ENCODE data around the gene SLC15A3.
A peak's percentile ranks its signal among the peaks of the same experiment; 100 is the strongest.

The SLC15A3 gene

DNA sequence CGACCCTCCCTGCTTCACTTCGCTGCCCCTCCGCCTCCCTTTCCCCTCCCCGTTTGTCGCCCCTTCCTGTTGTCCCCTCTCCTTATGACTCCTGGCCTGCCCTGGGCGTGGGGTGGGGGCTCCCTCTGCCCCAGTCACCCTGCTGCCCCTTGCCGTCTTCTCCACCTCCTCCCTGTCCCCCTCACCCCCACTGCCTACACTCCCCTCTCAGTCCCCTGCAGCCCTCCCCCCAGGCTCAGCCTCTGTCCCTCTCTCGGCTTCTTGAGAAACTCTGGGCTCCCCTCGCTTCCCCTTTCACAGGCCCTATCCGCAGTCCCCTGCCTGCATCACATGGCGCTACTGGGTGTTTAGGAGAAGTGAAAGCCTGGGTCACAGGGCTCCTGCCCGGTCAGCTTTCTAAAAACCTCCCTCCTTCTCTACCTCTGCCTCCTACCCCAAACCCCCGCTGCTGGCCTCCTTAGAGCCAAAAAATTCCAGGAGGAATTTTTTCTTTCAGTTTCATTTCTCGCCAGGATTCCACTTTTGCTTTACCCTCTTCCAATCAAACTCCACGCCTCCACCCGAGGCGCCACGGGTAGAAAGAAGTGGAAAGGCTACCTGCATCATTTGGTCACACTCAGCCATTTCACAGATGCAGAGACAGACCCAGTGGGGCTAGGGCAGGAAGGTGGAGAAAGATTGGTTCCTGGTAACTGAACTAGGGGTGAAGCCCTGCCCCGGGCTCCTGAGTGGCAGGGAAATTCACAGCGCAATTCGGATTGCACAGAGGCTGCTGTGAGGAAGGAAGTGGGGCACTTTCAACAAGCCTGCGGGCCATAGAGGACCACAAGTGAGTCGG lies at the start of gene SLC15A3:
Gene SLC15A3, minus strand, starts transcription at position 273 of the 838 bp plus-strand sequence. CDS start 625 bp downstream, outside the sequence.
- peak within 1 kb of the TSS; percentile 94 to 98 for H3K4me3 Mint-ChIP-seq
- H3K27me3 Mint-ChIP-seq: no peaks in the 10 kb centered on the region
- H3K9me3 Mint-ChIP-seq: no peaks in the 10 kb centered on the region
- peaks cover 38 to 71% of the 10 kb centered on the region in 2 donors for H3K4me1 Mint-ChIP-seq
- H3K36me3 Mint-ChIP-seq: peaks cover 15 to 17% of the 10 kb centered on the region in 2 donors
- ATAC-seq (replicated peaks) (peak; percentile 84 to 91), DNase-seq (peak; percentile 89)
- peak within 1 kb of the TSS; percentile 98 for H3K27ac Mint-ChIP-seq

- ATAC-seq (replicated peaks) (no peak), DNase-seq (no peak)
- Mint-ChIP-seq H3K27me3 (no peaks in the 10 kb centered on the region), H3K9me3 (no peaks in the 10 kb centered on the region), H3K4me3 (no peak overlapping the region), H3K27ac (no peak overlapping the region), H3K4me1 (peaks cover 6 to 11% of the 10 kb centered on the region in 2 donors), H3K36me3 (peaks cover 23 to 53% of the 10 kb centered on the region in 2 donors)
These were observed 48.5 kb upstream of the SLC15A3 start for GRCh38 chr11:61000426-61000825.

GRCh38 chr11:60996381-60997138 lies 44.6 kb upstream of the SLC15A3 start:
- H3K9me3 Mint-ChIP-seq: no peaks in the 10 kb centered on the region
- peaks cover 17 to 41% of the 10 kb centered on the region in 2 donors for H3K36me3 Mint-ChIP-seq
- H3K27ac Mint-ChIP-seq: peak overlapping the region; percentile 37
- H3K4me1 Mint-ChIP-seq: peaks cover 6 to 9% of the 10 kb centered on the region in 2 donors
- ATAC-seq (replicated peaks) (no peak), DNase-seq (no peak)
- H3K27me3 Mint-ChIP-seq: no peaks in the 10 kb centered on the region
- no peak overlapping the region for H3K4me3 Mint-ChIP-seq

DNA sequence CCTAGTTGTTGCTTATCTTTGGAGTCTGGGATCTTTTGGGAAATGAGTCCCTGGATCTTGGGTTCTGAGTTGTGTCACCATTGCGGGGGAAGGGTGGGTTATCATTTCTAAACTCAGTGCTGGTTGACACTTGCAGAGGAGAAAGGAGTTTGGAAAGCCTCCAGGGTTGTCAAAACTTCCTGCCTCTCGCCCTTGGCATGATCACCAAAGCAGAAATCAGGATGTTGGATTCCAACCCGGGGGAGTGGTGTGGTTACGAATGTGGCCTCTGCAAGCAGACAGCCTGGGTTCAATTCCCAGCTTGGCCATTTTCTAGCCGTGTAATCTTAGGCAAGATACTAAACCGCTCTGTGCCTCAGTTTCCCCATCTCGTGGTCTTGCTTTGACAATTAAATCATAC lies 43.8 kb upstream of the SLC15A3 start:
- Mint-ChIP-seq H3K36me3 (peaks cover 17 to 38% of the 10 kb centered on the region in 2 donors), H3K27me3 (no peaks in the 10 kb centered on the region), H3K4me3 (no peak overlapping the region), H3K9me3 (no peaks in the 10 kb centered on the region), H3K4me1 (peaks cover 6 to 9% of the 10 kb centered on the region in 2 donors), H3K27ac (no peak overlapping the region)
- DNase-seq: no peak
- no peak for ATAC-seq (replicated peaks)

DNA sequence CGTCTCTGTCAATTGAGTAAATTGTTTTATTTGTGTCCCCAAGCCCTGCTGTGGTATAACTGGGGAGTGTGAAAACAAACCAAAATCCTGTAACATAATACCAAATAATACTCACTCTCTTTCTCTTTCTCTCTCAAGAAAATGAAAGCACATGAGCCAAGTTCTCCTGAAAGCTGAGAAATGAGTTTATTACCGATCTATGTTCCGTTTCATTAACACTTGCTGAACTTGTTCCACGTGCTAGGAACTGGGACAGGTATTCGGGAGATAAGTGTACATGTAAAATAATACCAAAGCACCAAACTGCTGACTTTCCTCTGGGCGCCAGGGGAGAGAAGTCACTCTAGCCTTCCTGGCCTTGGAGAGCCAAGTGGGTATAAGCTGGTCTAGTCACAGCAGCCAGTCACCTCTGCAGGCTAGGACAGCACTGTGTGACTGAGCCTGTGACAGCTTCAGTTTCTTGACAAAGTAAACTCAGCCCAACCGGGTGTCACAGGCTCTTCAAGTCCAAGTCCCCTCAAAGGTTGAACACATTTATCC lies 42.6 kb upstream of the SLC15A3 start:
- peaks cover 12 to 35% of the 10 kb centered on the region in 2 donors for H3K36me3 Mint-ChIP-seq
- no peaks in the 10 kb centered on the region for H3K27me3 Mint-ChIP-seq
- H3K9me3 Mint-ChIP-seq: no peaks in the 10 kb centered on the region
- no peak overlapping the region for H3K4me3 Mint-ChIP-seq
- DNase-seq (no peak), ATAC-seq (replicated peaks) (no peak)
- peaks cover 7 to 10% of the 10 kb centered on the region in 2 donors for H3K4me1 Mint-ChIP-seq
- no peak overlapping the region for H3K27ac Mint-ChIP-seq

DNA sequence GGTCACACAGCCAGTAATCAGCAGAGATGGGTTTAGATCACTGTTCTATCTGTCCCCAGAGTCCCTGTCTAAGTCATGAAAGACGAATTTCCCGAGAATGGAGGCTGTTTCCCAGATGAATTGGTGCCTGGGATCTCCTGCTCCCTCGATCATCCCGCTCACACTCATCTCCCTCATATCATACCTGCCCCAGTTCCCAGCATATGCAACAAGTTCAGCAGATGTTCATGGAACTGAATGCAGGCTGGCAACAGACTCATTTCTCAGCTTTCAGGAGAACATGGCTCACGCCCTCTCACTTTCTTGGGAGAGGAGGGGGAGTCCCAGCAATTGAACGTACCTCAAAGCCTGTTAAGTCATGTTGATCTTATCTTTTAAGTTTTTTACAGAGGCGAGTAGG lies 41.6 kb upstream of the SLC15A3 start:
- DNase-seq (no peak), ATAC-seq (replicated peaks) (no peak)
- H3K4me3 Mint-ChIP-seq: no peak overlapping the region
- no peak overlapping the region for H3K27ac Mint-ChIP-seq
- H3K9me3 Mint-ChIP-seq: no peaks in the 10 kb centered on the region
- peaks cover 12 to 31% of the 10 kb centered on the region in 2 donors for H3K36me3 Mint-ChIP-seq
- H3K4me1 Mint-ChIP-seq: peaks cover 17% of the 10 kb centered on the region in 2 donors
- H3K27me3 Mint-ChIP-seq: no peaks in the 10 kb centered on the region

DNA sequence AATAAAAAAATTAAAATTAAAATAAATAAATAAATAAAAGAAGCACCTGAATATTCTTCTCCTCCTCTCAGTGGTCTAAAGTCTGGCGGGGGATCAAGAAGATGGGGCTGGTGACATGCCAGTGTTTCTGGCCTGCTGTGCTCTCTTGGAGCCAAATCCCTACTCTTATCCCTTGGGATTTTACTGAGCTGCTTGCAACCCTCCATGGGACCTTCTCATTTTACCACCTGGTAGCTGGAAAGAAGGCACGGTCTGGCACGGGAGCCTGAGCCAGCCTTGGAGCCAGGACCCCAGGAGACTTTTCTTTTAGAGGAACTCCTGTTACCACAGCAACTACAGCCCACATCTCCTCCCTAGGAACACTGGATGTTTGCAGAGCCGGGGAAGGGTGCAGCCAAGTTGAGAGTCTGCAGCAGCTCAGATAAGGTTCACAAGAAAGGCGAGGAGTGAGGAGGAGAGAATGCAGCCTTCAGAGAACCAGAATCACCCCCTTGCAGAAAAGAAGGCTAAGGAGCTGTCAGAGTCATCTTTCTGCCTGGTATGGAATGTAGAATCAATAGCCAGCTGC lies 41.0 kb upstream of the SLC15A3 start:
- Mint-ChIP-seq H3K27me3 (no peaks in the 10 kb centered on the region), H3K4me3 (no peak overlapping the region), H3K36me3 (peaks cover 12 to 31% of the 10 kb centered on the region in 2 donors), H3K4me1 (peaks cover 17 to 19% of the 10 kb centered on the region in 2 donors), H3K9me3 (no peaks in the 10 kb centered on the region), H3K27ac (peak overlapping the region; percentile 3)
- no peak for ATAC-seq (replicated peaks)
- DNase-seq: no peak

- no peak for ATAC-seq (replicated peaks)
- peaks cover 10 to 29% of the 10 kb centered on the region in 2 donors for H3K36me3 Mint-ChIP-seq
- DNase-seq: no peak
- H3K4me3 Mint-ChIP-seq: no peak overlapping the region
- no peaks in the 10 kb centered on the region for H3K9me3 Mint-ChIP-seq
- peaks cover 20 to 23% of the 10 kb centered on the region in 2 donors for H3K4me1 Mint-ChIP-seq
- no peaks in the 10 kb centered on the region for H3K27me3 Mint-ChIP-seq
- no peak overlapping the region for H3K27ac Mint-ChIP-seq
These were observed 39.5 kb upstream of the SLC15A3 start for GRCh38 chr11:60991457-60991856.

DNA sequence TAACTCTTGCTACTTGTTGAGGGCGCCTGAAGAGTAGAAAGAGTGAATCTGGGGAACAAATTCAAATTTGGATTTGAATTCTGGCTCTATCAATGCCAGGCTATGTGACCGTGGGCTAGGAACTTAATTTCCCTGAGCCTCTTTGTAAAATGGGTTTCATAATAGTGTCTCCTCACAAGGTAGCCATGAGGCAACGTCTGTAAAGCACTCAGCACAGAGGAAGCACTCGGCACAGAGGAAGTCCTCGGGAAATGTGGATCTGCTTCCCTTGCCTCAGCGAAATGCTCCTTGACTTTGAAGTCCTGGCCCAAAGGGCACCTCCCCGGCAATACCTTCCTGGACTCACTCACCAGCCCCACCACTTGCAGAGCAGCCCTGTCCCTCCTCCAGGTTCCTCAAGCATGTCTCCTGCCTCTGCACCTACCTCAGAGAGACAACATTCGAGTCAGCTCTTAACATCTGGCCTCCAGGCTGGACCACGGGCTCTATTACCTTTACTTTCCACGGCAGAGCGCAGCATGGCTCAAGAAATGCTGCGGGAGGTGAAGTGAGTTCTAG lies 37.2 kb upstream of the SLC15A3 start:
- Mint-ChIP-seq H3K27me3 (no peaks in the 10 kb centered on the region), H3K4me3 (no peak overlapping the region), H3K36me3 (peaks cover 6 to 21% of the 10 kb centered on the region in 2 donors), H3K9me3 (no peaks in the 10 kb centered on the region), H3K27ac (peak overlapping the region; percentile 80), H3K4me1 (peaks cover 31 to 34% of the 10 kb centered on the region in 2 donors)
- ATAC-seq (replicated peaks) (peak; percentile 88 to 89), DNase-seq (no peak)

GRCh38 chr11:60988658-60989057 lies 36.7 kb upstream of the SLC15A3 start:
- Mint-ChIP-seq H3K4me1 (peaks cover 31 to 32% of the 10 kb centered on the region in 2 donors), H3K27ac (no peak overlapping the region), H3K36me3 (peaks cover 6 to 17% of the 10 kb centered on the region in 2 donors), H3K27me3 (no peaks in the 10 kb centered on the region), H3K4me3 (no peak overlapping the region), H3K9me3 (no peaks in the 10 kb centered on the region)
- ATAC-seq (replicated peaks) (no peak), DNase-seq (no peak)

DNA sequence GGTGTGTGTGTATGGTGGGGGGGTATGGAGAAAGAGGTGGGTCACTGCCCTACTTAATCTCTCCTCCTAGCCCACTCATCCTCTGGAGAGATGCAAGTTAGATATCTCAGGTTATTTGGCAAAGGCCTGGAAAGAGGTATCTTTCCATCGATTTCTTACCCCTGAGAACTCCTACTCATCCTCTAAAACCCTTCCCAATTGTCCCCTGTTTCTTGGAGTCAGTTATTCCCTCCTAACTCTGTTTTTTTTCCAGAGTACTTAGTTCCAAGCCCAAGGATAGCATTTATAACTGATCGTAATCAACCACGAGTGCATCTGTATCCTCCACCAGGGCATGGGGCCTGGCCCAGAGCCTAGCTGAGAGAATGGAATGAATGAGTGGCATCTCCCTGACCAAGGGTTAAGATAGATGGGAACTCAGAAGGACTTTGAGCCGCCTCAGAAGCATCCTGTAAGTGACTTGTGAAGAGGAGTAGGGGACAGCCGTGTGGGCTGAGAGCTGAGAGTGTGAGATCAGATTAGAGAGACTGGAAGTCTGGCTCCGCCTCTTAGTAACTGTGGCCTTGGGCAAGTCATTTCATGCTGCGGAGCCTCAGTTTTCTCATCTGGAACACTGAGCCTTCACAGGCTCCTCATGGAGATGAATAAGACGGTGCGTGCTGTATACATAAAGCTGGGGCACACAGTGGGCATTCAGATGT lies 35.8 kb upstream of the SLC15A3 start:
- no peak for ATAC-seq (replicated peaks)
- Mint-ChIP-seq H3K27ac (no peak overlapping the region), H3K9me3 (no peaks in the 10 kb centered on the region), H3K36me3 (peaks cover 3 to 9% of the 10 kb centered on the region in 2 donors), H3K4me1 (peaks cover 27 to 32% of the 10 kb centered on the region in 2 donors), H3K27me3 (no peaks in the 10 kb centered on the region), H3K4me3 (no peak overlapping the region)
- no peak for DNase-seq

DNA sequence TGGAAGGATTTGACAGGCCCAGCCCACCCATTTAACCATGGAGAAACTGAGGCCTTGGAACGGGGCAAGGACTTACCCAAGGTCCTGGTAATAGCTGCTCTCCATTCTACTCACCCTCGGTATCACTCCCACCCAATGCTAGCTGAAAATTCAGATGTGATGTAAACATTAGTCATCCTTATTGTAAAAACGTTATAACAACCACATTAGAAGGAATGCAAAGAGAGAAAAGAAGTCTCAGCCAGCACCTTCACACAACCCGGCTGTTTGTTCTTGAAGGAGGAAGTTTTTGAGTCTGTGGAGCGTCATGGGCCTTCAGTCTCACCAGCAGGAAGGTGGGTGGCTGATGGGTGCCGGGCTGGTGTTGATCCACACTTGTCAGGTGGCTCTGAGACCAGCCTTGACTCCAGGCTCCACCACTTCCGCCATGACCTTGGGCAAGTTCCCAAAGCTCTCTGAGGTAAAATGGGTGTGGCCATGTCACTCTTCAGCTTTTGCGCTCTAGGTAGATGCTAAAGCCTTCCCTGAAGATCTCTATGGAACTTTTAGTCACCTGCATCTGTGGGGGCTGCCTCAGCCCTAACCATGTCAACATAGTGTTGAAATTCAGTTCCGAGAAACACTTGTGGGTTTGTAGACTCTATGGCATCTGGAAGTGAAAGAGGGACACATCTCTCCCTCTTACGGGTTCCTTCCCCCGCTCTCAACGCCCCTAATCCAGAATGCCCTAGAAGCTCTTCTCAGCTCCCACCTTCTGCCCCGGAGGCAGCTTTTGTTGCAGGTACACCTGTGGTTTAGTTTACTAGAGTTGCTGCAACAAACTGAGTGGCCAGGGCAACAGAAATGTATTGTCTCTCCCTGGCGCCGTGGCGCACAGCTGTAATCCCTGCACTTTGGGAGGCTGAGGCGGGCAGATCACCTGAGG lies 34.3 kb upstream of the SLC15A3 start:
- Mint-ChIP-seq H3K4me3 (no peak overlapping the region), H3K9me3 (no peaks in the 10 kb centered on the region), H3K36me3 (peaks cover 3 to 9% of the 10 kb centered on the region in 2 donors), H3K27me3 (no peaks in the 10 kb centered on the region), H3K4me1 (peaks cover 26 to 32% of the 10 kb centered on the region in 2 donors), H3K27ac (peak overlapping the region; percentile 84)
- DNase-seq: no peak
- peak; percentile 72 to 79 for ATAC-seq (replicated peaks)

DNA sequence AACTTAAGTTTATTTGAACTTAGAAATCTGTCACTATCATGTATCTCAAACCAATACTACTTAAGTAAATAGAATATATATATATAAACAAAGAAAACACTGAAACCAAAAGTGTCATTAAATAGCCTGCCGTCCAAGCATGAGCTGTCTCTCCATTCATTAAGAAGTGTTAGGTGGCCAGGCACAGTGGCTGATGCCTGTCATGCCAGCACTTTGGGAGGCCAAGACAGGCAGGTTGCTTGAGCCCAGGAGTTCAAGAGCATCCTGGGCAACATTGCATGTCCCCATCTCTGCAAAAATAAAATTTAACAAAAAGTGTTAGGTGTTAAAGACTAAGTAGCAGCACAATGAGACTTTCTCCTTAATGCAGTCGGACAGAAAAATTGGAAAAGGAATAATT lies 33.5 kb upstream of the SLC15A3 start:
- ATAC-seq (replicated peaks): no peak
- H3K27me3 Mint-ChIP-seq: no peaks in the 10 kb centered on the region
- no peaks in the 10 kb centered on the region for H3K9me3 Mint-ChIP-seq
- H3K36me3 Mint-ChIP-seq: peaks cover 3 to 7% of the 10 kb centered on the region in 2 donors
- H3K4me1 Mint-ChIP-seq: peaks cover 26 to 32% of the 10 kb centered on the region in 2 donors
- peak overlapping the region; percentile 14 for H3K27ac Mint-ChIP-seq
- no peak overlapping the region for H3K4me3 Mint-ChIP-seq
- no peak for DNase-seq

Data from stimulated activated naive B cell treated with anti-CD40 and anti-IgM and Interleukin-4, amounts not matched to agents 10 μg/mL and 1 μg/mL and 100 μg/mL, for 72 hours (primary cell).